GM21515 (cell line): ENCODE measurements around the gene HEMGN.

Experiments used
- ATAC-seq: cut with Tn5 transposase; IDR thresholded peaks from one replicate; pipeline ENCODE4 v1.9.1; 2021; ENCODE audit not compliant: unreplicated experiment

HEMGN gene

DNA sequence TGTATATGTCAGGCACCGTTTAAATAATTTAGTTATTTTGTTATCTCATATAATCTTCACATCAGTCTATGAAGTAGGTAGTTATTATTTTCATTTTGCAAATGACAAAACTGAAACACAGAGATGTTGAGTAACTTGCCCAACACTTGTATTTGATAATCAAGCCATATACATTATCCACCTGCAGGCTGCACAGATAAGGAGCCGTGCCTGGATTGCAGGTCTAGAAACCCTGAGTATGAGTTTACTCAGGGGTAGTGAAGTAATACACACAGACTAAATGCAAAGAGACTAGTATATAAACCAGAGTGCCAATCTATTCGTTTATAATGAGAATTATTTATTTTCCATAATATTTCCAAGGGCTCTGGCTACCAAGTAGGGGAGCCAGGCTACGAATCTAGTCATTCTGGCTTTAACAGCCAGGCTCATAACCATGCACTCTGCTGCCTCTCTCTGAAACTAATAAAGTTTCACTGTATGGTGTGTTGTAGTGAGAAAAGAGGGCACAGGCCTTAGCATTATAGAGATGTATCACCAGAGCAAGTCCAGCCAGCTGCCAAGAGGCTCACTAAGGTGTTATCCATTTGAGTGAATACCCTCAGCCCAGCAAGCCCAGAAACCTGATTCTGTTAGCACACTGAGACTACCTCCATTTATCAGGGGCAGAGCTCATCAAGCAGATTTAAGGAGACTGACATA lies 4.5 kb downstream of the HEMGN start:
- ATAC-seq, result no peak

DNA sequence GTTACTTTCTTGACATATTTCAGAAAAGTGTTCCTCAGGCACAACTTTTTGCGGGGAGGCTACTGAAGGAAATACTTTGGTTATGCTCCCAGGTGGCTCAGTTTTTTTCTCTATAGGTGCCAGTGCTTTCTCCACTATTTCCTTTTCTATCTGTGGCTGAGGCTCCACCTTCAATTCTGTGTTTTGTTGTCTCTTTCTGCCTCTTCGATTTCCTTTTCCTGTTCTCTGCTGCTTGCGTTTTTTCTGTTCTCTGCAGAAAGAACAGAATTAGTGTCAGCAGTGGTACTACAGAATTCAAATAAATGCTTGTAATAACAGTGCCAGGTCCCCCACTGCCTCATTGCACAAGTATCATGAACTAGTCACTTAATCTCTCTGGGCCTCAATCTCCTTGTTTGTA lies 7.0 kb downstream of the HEMGN start:
- no peak for ATAC-seq

DNA sequence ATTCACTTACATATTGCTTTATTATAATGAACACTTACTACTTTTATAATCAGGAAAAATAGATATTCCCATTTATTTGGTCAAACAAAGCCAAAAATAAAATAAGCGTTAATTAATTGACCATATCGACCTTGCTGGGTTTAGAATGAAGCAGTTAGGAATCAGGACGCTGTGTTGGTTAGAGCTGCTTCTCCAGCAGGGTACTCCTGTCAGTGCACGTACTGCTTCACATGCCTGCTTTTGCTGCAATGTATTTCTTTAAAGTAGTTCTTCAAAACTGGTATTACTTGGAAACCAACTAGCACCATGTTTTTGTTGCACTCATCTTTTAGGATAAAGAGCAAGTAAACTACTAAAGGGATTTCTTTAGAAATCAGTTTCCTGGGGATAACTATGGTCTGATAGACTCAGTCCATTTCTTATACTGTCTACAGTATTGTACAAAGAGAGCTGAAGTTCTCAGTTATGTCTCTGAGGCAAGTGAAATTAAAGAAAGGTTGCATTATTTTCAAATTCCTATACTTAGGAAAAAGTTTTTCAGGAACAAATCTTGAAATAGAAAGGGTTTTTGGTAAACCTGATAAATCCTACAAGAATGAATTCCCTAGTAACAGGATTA lies 8.9 kb downstream of the HEMGN start:
- no peak for ATAC-seq

DNA sequence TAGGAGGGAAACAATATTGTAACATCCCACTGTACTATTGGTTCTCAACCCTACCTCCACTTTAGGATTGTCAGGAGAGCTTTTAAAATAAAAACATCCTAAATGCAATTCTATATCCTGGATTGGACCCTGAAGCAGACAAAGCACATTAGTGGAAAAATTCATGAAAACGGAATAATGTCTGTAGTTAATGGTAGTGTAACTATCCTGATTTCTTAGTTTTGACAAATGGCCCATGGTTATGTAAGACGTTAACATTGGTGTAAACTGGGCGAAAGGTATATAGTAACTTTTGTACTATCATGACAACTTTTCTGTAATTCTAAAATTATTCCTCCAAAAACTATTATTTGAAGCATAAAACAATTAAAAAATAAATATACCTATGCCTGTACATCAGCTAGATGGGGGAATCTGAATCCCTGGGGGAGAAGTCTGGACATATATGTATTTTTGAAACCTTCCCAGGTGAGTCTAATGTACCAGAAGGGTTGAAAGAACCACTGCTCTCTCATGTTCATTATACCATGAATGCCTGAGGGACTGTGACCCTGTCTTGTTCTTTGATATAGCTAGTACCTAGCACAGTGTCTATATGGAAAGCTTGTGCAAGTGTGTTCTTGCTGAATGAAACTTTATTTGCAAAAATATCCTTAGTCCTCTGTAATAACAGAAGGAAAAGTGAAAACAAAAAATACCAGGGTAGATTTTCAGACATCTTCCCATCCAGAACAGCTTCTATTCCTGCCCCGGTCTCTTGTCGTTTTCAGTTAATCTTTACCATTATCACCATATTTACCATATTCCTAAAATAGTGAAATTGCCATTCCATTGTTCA lies 12.3 kb downstream of the HEMGN start:
- ATAC-seq, result no peak

DNA sequence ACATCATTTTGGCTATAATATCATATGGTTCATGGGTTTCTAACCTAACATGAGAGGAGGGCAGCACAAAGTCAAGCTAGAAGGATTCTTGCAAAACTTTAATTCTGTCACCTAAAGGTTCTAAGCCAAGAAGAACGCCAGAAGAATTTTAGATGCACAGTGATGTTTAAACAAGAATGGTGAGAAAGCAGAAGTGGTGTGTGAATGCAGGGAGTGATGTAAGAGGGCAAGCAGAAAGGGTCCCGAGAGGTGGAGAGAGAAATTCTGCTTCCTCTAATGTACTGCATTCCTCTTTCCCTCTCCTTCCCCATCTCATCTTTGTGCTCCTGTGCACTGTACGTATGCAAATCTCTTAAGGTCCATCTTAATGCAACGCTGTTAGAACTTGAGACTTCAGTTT lies 13.6 kb downstream of the HEMGN start:
- ATAC-seq, result no peak

DNA sequence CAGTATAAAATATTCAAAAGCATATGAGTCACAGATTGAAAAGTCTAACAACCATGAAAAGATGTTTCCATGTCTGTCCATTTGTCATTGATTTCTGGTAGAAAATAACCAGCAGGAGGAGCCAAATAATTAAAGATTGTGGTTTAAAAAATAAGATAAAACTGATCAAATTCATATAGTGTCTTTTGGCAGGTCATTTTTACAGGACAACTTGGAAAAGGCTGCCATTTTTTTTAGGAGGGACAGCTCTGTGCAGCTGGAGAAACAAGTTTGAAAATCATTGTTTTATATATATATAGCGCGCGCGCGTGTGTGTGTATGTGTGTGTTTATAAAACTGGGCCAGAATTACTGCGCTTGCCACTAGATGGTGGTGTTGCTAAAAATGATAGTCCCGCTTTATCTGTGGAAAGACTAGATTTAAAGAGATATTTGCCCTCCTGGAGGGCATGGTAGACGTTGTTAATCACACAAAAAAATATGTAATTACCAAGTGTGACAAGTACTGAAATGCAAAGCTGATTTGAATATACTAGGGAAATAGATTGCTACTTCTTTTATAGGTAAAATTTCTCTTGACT lies 14.4 kb downstream of the HEMGN start:
- ATAC-seq, result no peak

DNA sequence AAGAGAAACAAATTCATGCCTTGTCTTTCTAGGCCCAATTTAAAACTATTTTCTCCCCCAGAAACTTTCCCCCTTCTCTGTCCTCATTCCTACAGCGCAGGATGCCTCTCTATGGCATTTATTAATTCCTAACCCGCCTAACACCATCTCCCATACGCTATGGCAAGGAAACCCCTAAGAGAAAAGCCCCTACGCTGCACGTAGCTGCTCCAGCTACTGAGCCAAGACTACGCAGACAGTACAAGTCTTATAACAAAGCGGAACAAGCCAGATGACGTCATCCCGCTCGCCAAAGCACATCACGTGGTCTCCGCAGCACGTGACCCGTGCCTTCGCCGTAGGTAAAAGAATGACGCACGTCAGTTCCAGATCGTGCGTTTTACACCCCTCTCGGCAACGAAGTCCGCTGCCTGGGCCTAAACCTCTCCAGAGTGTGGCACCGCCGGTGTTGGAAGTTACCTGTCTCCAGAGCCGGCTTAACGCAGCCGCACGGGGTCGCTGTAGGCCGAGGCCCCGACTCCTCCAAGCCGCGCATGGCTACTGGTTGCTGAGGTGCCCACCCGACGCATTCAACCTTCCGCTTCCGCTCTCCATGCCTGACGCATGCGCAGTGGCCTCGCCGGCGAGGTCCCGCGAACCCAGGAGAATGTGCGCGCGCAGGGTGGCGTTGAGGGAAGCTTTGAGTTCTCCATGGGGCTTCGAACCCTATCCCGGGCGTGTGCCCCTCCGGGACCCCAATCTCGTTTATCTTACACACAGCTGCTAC lies 15.8 kb downstream of the HEMGN start, which contains the start of gene TRMO:
TSS of gene TRMO (minus strand) at position 542 of the 766 bp plus-strand sequence. CDS start at position 535, 7 bp downstream.
- peak; percentile 82 for ATAC-seq

DNA sequence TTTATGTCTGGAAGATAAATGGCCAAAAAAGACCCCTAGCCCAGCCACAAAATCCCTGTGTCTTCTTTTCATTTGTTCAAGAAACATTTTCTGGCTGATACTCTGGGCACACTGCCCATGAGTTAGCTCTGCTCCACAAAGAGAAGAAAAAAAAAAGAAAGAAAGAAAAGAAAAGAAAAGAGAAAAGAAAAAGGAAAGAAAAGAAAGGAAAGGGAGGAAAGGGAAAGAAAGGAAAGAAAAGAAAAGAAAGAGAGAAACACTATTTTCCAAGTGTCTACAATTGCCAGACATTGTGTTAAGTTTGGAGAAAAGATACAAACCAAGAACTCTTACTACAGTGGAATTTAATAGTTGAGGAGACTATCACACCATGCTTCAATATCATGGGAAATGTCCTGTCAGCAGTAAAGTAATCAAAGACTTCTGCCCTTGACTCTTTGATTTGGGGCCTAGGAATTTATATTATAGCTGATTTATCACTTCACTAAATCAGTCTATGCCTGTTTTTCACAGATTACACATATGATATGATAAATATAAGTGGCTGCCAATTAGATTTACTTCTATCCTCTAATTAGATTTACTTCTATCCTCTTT lies 18.7 kb downstream of the HEMGN start:
- no peak for ATAC-seq

DNA sequence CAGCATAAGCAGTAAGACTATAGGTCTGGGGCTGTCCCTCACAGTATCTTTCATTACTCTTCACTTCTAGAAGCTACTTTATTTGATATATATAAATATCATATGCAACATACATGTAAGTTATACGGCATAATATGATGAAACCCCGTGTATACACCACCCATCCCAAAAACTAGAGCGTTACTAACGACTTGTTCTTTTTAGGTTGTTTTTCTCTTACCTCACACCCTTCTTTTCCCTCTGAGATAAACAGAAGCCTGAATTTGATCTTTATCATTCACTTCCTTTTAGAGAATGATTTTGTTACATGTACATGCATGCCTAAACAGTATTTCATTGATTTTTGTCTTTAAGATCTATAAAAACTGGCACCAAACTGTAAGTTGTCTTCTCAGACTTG lies 19.4 kb downstream of the HEMGN start:
- no peak for ATAC-seq

DNA sequence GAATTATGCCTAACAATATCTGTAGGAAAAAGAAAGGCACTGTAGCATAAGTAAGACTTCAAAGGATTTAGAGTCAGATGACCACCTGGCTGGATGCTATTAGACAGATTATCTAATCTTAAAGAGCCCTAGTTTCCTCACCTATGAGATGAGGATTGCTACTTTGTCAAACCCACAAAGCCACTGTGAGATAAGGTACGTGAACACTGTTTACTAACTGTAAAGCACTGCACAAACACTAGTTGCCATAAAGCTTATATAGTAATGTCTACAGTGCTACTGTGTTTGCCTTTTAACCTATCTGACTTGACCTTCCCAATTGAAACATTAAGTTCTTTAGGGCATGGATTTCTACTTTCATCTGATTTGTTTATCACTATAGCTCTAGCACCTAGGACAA lies 26.0 kb downstream of the HEMGN start:
- no peak for ATAC-seq

DNA sequence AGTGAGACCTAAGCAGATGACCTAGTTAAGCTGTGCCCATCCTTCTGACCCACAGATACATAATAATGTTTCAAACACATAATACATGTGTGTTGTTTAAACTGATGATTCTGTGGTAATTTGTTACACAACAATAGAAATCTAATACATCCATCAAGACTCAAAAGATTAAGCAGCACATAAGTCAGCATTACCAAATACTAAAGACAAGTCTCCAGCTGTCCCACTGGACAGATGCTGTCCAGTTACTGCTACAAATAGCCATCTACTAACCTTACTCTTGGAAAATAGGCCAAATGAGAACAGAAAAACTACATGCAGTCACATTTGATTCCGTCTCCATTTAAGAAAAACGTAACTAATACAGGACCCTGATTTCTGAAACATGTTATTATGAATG lies 26.4 kb downstream of the HEMGN start:
- no peak for ATAC-seq

DNA sequence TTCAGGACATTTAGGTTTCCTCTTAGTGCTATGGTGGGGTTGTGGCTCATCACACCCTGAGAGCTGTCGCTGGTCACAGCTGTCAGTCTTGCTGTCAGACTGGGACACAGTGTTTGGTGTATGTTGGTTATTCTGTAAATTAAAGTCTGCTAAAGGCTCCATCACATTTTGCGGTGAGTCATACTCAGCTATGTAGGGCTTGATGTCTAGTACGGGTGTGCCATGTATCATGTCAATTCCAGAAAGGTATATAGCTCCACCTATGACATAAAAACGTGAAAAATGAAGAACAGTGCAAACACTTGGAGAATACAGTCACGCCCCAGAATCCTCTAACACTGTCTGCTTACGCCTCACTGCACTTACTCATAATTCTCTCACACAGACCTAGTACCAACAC lies 27.6 kb downstream of the HEMGN start:
- ATAC-seq, result no peak

DNA sequence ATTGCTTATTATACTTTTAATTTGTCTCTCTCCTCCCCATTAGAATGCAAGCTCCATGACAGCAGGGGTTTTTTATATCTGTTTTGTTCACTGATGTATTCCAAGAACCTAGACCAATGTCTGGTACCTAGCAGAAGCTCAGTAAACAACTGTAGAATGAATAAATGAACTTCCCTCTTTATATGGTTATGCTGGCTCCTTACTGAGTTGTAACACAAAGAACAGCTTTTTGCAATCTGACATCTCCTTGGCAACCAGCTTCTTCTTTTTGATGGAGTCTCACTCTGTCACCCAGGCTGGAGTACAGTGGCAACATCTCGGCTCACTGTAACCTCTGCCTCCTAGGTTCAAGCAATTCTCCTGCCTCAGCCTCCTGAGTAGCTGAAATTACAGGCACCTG lies 29.3 kb downstream of the HEMGN start:
- ATAC-seq, result no peak

DNA sequence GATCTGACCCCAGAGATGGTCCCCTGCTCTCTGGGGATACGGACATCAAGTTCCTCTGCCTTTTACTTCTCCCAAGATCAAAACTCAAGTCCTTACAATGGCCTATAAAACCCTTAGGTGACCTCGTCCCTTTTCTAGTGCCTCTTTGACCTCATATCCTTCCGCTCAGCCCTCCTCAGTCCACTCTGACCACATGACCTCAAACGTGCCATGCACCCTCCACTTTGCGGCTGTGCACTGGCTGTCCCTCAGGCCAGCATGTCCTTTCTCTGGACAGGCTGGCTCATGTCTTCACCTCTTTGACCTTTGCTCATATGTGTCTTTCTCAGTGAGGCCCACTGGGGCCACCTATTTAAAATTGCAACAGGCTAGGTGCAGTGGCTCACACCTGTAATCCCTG lies 30.3 kb downstream of the HEMGN start:
- ATAC-seq, result no peak

DNA sequence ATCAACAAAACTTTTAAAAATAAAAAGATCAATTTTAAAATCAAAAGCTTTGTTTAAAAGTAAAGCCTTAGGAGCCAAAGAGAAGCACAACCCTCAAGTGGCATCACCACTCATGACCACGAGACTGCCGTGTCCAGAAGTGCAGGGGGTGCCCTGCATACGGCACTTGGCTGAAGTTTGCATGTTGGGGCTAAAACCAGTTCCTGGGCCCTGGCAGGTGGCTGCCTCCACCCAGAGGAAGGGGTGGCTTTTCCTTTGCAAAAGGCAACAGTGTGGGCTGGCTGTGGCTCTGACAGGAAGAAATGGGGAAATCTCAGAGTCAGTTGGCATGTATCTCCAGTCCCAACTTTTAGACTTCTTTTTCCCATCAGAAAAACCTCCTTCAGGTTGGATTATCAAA lies 30.9 kb downstream of the HEMGN start:
- ATAC-seq, result no peak

DNA sequence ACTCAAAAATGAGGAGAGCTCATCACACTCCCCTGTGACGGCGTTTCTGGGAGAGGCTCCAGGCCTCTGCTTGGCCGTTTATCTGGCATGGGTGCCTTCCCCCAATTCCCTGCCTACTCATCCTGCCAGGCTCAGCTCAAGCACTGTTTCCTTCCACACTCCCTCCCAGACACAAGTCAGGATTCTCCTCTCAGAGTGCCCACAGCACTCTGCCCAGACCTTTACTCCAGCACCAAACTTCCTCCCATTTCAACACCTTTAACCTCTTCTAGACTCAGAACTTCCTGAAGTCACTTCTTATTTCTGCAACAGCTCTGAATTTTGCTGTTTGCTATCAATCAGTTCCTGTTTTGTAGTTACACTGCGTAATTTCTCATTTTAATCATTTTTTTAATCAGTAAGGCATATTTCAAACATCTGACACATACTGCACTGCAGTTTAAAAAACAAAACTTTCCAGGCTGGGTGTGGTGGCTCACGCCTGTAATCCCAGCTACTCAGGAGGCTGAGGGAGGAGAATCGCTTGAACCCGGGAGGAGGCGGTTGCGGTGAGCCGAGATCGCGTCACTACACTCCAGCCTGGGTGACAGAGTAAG lies 31.6 kb downstream of the HEMGN start:
- ATAC-seq, result no peak

DNA sequence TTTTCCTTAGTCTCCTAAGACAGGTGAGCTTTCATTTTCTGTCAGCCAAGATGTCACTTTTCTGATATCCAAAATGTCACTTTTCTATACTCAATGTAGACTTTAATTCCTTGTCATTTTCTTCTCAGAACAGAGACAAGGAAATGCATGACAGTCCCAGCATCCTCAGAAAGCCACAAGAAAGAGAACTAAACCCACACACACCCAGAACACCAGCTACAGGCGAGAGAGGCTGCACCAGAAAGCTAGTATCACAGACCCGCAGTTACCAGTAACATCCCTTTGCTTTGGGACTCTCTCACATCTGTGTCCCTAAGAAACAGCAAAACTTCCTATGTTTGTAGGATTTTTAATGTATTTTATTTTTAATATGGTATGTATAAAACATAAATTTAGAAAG lies 32.7 kb downstream of the HEMGN start:
- ATAC-seq, result no peak

DNA sequence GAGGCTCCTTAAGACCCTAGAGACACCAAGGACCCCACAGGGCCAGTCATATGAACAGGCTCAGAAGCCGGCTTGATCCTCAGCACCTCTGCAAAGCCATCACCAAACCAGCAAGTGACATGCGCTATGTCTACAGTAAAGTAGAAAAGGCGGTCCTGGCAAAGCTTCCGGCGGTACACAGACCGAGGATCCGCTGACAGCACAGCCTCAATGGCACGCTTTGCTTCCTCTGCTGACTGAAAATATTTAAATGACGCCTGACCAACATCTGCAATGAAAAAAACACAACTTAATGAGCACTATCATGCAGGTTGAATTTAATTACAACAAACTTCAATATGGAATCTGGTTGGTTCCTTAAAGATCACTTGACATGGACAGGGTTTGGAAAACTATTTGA lies 33.2 kb downstream of the HEMGN start:
- no peak for ATAC-seq

DNA sequence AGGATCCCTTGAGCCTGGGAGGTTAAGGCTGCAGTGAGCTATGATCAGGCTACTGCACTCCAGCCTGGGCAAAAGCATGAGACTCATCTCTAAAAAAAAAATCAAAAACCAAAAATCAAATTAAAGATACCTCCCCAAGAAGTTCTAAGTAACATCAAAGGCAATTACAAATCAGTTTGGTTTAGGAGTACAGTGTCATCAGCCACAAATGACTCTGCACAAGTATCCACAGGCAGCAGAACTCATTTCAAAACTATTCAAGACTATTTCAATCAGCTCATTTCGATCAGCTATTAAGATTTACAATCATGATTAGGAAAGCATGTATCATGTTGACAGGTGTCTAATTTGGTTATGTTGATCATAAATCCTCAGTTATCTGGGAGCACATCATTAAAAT lies 34.8 kb downstream of the HEMGN start:
- no peak for ATAC-seq
